GM12878 (cell line): Measurements from ENCODE around the gene ZNF425. TPM values are rescaled to one million over a fixed set of nuclear protein-coding genes. Genes with fewer than 3 reads are reported as not detected.

Source experiments
- ATF7 ChIP-seq: fragments of 450-650 bp; IDR thresholded peaks from 2 replicates; pipeline ENCODE4 v1.6.1; 2016; ENCODE audit warnings: low read depth, mild to moderate bottlenecking
- E2F8 ChIP-seq: fragments of 450-650 bp; IDR thresholded peaks from 2 replicates; pipeline ENCODE4 v1.6.1; 2018; ENCODE audit warnings: mild to moderate bottlenecking, low read depth, moderate library complexity; ENCODE audit not compliant: partially characterized antibody
- EZH2 ChIP-seq: IDR thresholded peaks from 2 replicates; pipeline ENCODE4 v1.6.1; 2012; ENCODE audit warnings: low read depth, mild to moderate bottlenecking, control low read depth, inconsistent platforms, low read length, borderline replicate concordance; ENCODE audit not compliant: control insufficient read depth
- GABPA ChIP-seq: IDR thresholded peaks from 2 replicates; pipeline ENCODE4 v1.6.1; 2014; ENCODE audit warnings: antibody characterized with exemption, low read depth, mild to moderate bottlenecking, inconsistent platforms
- HCFC1 ChIP-seq: fragments of 150-350 bp; IDR thresholded peaks from 2 replicates; pipeline ENCODE4 v1.6.1; 2014; ENCODE audit warnings: low read length
- JUNB ChIP-seq: IDR thresholded peaks from 2 replicates; pipeline ENCODE4 v1.6.1; 2016; ENCODE audit warnings: antibody characterized with exemption, mild to moderate bottlenecking
- MYC ChIP-seq: IDR thresholded peaks from 2 replicates; pipeline ENCODE4 v1.6.1; 2011; ENCODE audit warnings: mild to moderate bottlenecking, low read length, moderate library complexity, inconsistent platforms; ENCODE audit not compliant: insufficient read depth, insufficient replicate concordance, insufficient read length, severe bottlenecking
- NBN ChIP-seq: fragments of 450-650 bp; IDR thresholded peaks from 2 replicates; pipeline ENCODE4 v1.6.1; 2016
- NKRF ChIP-seq: fragments of 450-650 bp; conservative IDR thresholded peaks from 2 replicates; pipeline ENCODE4 v1.6.1; 2017; ENCODE audit warnings: mild to moderate bottlenecking, moderate library complexity
- NRF1 ChIP-seq: conservative IDR thresholded peaks from 2 replicates; pipeline ENCODE4 v1.6.1; 2011; ENCODE audit warnings: mild to moderate bottlenecking, low read depth, low read length, improper control_type of control experiment
- PBX3 ChIP-seq: IDR thresholded peaks from 2 replicates; pipeline ENCODE4 v1.6.1; 2011; ENCODE audit warnings: mild to moderate bottlenecking, low read depth, low read length, moderate library complexity; ENCODE audit not compliant: insufficient replicate concordance
- PML ChIP-seq: IDR thresholded peaks from 2 replicates; pipeline ENCODE4 v1.6.1; 2012; ENCODE audit warnings: low read length, inconsistent platforms
- POLR2AphosphoS2 ChIP-seq: IDR thresholded peaks from 2 replicates; pipeline ENCODE4 v1.6.1; 2011; ENCODE audit warnings: low read depth, mild to moderate bottlenecking, low read length, improper control_type of control experiment, moderate library complexity
- POLR2AphosphoS5 ChIP-seq: IDR thresholded peaks from 2 replicates; pipeline ENCODE4 v1.6.1; 2011; ENCODE audit warnings: mild to moderate bottlenecking, low read length, inconsistent platforms
- RBBP5 ChIP-seq: fragments of 200-600 bp; sonication (generic); conservative IDR thresholded peaks from 2 replicates; pipeline ENCODE4 v1.6.1; 2016
- RELB ChIP-seq: fragments of 450-650 bp; IDR thresholded peaks from 2 replicates; pipeline ENCODE4 v1.6.1; 2017; ENCODE audit warnings: low read depth, mild to moderate bottlenecking, moderate library complexity
- RUNX3 ChIP-seq: IDR thresholded peaks from 2 replicates; pipeline ENCODE4 v1.6.1; 2012; ENCODE audit warnings: low read length, inconsistent platforms
- SMAD5 ChIP-seq: IDR thresholded peaks from 2 replicates; pipeline ENCODE4 v1.6.1; 2016; ENCODE audit warnings: antibody characterized with exemption, low read depth
- TBL1XR1 ChIP-seq: IDR thresholded peaks from 2 replicates; pipeline ENCODE4 v1.6.1; 2012; ENCODE audit warnings: low read depth, low read length, improper control_type of control experiment
- TCF3 ChIP-seq: IDR thresholded peaks from 2 replicates; pipeline ENCODE4 v1.6.1; 2012; ENCODE audit warnings: low read depth, mild to moderate bottlenecking, low read length, borderline replicate concordance; ENCODE audit not compliant: insufficient read depth
- USF2 ChIP-seq: IDR thresholded peaks from 2 replicates; pipeline ENCODE4 v1.6.1; 2011; ENCODE audit warnings: low read depth, low read length, improper control_type of control experiment, borderline replicate concordance
- ZNF207 ChIP-seq: fragments of 450-650 bp; IDR thresholded peaks from 2 replicates; pipeline ENCODE4 v1.6.1; 2014; ENCODE audit warnings: antibody characterized with exemption, mild to moderate bottlenecking, borderline replicate concordance
- polyA plus RNA-seq, 11 experiments: library from polyadenylated mRNA; depleted of rRNA in 4 of 11; unstranded in 6 of 11; stranded (reverse) in 5 of 11; fragments of >200 nt; fragmentation: Nextera tagmentation in 4 of 11; fragmentation: Illumina TruSeq in 1 of 11; extraction: Ambion mirVana in 4 of 11; extraction: Trizol in 1 of 11; gene quantifications; 1 replicate in 1 of 11; 2 replicates in 10 of 11; pipeline versions ENCODE4 v1.2.1 to v1.2.3, GENCODE V29; 2011 to 2016; ENCODE audit warnings: inconsistent platforms in 2 of 11, missing spikeins in 2 of 11, low read depth in 1 of 11
- total RNA-seq, 4 experiments: library from RNA; depleted of rRNA in 3 of 4; stranded (reverse); fragments of >200 nt in 3 of 4; fragmentation: Illumina TruSeq in 1 of 4; extraction: Trizol in 1 of 4; gene quantifications; 2 replicates each; pipeline versions ENCODE4 v1.2.1 to v1.2.3, GENCODE V29; 2013 to 2021

ZNF425 gene
- total and polyA plus RNA-seq, 10 of the 15 experiments (the other 5 are each of a cell fraction or from before 2014, with no cell fraction given) = 0.19 to 1.8 (median 0.91) TPM

GRCh38 chr7:149147072-149147751 is 21.1 kb upstream of the ZNF425 start, which contains the start of gene ZNF398 (continued):
- TF ChIP-seq ATF7 (no peak), RELB (peak; percentile 76), ZNF207 (peak; percentile 40; the same call in 1 of the 2 replicates), E2F8 (no peak), USF2 (no peak; the same call in 1 of the 2 replicates), PML (peak; percentile 7; the same call in 1 of the 2 replicates), JUNB (no peak), POLR2AphosphoS5 (peak; percentile 80), EZH2 (no peak), SMAD5 (peak; percentile 66; the same call in 1 of the 2 replicates), NBN (peak; percentile 89), TCF3 (0 out of 2 replicates have a peak, but pooled peaks have one; percentile 47), TBL1XR1 (peak; percentile 54; the same call in 1 of the 2 replicates), HCFC1 (peak; percentile 50; the same call in 1 of the 2 replicates), GABPA (no peak), RBBP5 (no peak; the same call in 1 of the 2 replicates), NKRF (peak; percentile 96), RUNX3 (peak; percentile 78), POLR2AphosphoS2 (0 out of 2 replicates have a peak, but pooled peaks have one; percentile 45), PBX3 (peak; percentile 11), NRF1 (peak; percentile 21; the same call in 1 of the 2 replicates), MYC (peak; percentile 69)
